HL-60/S4 treated with phorbol 12-myristate 13-acetate at 8.2 ng/mL for 4 days and 3 days (cell line): Measurements from ENCODE around the gene LASP1NB.
"Not testable (repeated sequence)": the region's sequence is repeated elsewhere in the genome, so short reads cannot be mapped to it uniquely, and the experiment has no call there.

Experiments used
- in situ Hi-C: fragments of 300-500 bp; cut with MboI; formaldehyde crosslinking; loops from 2 replicates; pipeline ENCODE4 v1.15.0; 2022; ENCODE audit warnings: low sequenced_read_pairs

LASP1NB gene

DNA sequence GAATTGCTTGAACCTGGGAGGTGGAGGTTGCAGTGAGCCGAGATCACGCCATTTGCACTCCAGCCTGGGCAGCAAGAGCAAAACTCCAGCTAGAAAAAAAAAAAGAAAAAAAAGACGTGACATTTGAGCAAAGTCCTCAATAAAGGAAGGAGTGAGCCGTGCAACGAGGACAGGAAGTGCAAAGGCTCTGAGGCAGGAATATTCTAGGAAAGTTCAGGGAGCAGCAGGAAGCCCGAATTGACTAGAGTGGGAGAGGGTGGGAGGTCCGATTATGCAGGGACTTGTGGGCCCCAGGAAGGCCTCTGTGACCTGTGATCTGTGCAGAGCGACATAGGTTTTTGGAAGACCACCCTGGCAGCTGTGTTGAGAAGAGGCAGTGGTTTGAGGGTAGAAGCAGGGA is 8.6 kb upstream of the LASP1NB start:
- in situ Hi-C loops: no loop called here

DNA sequence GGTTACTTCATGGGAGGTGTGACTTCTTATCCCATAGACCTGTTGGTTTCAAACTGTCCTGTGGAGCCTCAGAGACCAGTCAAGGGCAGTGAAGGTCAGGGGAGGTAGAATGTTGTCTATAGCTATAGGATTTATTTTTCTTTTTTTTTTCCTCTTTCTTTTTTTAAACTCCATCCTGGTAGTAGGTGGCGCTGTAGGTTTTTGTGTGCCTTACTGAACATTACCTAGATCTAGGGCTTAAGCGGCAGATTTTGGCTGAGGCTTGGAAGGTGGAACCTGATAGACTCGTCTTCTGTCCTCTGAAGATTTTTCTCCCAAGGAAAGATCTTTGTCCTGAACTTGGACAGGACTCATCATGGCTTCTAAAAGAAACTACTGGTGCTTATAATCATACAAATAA is 8.2 kb upstream of the LASP1NB start:
- in situ Hi-C loops: no loop called here

DNA sequence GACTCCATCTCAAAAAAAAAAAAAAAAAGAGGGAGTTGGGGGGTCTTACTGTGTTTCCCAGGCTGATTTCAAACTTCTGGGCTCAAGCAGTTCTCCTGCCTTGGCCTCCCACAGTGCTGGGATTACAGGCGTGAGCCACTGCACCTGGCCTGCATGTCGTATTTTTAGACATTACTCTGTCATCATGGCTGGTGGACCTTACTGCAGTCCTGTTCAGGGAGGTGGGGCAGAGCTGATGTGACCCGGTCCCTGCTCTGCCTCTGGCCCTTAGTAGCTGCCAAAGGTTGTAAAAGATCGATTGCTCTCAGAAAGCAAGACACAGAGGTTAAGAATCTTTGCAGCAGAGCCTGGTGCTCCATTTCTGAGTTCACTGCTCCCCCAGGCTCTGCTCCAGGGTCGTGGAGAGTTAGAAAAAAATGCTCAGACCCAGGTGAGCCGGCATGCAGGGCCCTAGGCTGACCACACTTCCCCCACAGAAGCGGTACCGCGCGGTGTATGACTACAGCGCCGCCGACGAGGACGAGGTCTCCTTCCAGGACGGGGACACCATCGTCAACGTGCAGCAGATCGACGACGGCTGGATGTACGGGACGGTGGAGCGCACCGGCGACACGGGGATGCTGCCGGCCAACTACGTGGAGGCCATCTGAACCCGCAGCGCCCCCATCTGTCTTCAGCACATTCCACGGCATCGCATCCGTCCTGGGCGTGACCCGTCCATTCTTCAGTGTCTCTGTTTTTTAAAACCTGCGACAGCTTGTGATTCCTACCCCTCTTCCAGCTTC is 7.1 kb upstream of the LASP1NB start:
- in situ Hi-C loops: no loop called here

DNA sequence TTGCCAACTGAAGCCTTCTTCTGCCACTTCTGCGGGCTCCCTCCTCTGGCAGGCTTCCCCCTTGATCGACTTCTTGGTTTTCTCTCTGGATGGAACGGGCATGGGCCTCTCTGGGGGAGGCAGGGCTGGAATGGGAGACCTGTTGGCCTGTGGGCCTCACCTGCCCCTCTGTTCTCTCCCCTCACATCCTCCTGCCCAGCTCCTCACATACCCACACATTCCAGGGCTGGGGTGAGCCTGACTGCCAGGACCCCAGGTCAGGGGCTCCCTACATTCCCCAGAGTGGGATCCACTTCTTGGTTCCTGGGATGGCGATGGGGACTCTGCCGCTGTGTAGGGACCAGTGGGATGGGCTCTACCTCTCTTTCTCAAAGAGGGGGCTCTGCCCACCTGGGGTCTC is 6.5 kb upstream of the LASP1NB start:
- in situ Hi-C loops: no loop called here

DNA sequence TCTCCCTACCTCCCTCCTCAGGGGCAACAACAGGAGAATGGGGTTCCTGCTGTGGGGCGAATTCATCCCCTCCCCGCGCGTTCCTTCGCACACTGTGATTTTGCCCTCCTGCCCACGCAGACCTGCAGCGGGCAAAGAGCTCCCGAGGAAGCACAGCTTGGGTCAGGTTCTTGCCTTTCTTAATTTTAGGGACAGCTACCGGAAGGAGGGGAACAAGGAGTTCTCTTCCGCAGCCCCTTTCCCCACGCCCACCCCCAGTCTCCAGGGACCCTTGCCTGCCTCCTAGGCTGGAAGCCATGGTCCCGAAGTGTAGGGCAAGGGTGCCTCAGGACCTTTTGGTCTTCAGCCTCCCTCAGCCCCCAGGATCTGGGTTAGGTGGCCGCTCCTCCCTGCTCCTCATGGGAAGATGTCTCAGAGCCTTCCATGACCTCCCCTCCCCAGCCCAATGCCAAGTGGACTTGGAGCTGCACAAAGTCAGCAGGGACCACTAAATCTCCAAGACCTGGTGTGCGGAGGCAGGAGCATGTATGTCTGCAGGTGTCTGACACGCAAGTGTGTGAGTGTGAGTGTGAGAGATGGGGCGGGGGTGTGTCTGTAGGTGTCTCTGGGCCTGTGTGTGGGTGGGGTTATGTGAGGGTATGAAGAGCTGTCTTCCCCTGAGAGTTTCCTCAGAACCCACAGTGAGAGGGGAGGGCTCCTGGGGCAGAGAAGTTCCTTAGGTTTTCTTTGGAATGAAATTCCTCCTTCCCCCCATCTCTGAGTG is 5.9 kb upstream of the LASP1NB start:
- in situ Hi-C loops: no loop called here

DNA sequence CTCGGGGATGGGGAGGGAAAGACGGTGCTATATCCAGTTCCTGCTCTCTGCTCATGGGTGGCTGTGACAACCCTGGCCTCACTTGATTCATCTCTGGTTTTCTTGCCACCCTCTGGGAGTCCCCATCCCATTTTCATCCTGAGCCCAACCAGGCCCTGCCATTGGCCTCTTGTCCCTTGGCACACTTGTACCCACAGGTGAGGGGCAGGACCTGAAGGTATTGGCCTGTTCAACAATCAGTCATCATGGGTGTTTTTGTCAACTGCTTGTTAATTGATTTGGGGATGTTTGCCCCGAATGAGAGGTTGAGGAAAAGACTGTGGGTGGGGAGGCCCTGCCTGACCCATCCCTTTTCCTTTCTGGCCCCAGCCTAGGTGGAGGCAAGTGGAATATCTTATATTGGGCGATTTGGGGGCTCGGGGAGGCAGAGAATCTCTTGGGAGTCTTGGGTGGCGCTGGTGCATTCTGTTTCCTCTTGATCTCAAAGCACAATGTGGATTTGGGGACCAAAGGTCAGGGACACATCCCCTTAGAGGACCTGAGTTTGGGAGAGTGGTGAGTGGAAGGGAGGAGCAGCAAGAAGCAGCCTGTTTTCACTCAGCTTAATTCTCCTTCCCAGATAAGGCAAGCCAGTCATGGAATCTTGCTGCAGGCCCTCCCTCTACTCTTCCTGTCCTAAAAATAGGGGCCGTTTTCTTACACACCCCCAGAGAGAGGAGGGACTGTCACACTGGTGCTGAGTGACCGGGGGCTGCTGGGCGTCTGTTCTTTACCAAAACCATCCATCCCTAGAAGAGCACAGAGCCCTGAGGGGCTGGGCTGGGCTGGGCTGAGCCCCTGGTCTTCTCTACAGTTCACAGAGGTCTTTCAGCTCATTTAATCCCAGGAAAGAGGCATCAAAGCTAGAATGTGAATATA is 4.8 kb upstream of the LASP1NB start:
- in situ Hi-C loops: no loop called here

DNA sequence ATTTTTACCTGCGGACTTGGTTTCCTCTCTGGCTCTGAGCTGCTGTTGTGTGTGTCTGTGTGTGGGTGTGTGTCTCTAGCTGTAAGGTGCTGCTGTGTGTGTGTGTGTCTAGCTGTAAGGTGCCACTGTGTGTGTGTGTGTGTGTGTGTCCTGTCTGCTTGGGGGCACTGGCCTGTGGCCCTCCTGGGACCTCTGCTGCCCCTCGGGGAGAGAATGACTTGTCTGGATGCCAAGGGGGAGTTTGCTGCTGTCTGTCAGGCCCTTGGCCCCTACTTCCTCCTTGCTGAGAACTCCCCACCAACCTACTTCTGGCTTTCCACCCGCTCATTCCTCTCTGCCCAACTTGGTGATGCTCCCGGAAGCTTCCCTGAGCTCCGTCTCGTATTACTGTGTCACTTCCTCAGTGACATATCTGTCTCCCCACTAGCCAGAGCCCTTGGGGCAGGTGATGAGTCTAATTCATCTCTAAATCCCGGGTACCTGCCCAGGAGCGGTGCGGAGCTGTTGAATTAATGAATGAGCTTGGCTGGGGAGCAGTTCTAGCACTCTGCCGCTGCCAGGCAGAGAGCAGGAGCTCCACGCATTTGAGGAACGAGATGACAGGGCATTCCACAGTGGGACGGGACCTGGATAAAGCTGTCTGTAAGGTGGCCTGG is 3.5 kb upstream of the LASP1NB start:
- in situ Hi-C loops: no loop called here

DNA sequence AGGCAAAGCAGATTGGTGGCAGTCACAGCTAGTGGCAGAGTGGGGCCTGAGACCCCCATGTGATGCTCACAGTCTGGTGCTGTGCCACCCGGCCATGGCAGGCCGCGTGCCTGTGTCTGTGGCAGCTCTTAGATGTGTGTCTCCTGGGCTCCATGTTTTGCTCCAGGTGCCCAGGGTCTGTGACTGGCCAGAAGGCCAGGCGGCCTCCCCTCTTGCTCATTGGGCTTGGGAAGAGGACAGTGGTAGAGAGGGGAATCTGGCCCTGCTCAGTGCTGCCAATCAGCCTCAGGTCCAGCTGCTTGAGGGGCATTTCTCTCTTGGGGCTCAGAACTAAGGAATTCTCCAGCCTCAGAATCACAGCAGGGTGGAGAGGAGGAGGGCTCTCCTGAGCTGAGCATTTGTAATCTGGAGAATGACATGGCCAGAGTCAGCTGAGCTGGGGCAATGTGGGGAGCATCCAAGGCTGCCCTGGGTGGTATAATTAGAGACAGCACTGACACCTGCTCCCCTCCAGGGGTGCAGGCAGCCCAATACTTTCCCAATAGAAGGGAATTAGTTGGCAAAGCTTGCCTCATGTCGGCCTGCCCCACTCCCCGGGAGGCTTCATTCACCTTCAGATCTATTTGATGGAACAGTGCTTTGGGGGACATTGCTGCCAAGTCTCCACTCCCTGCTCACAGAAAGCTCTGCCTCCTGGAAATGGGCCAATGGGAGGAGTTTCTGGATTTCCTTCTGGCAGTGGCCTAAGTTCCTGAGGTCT is 2.7 kb upstream of the LASP1NB start:
- in situ Hi-C loops: no loop called here

DNA sequence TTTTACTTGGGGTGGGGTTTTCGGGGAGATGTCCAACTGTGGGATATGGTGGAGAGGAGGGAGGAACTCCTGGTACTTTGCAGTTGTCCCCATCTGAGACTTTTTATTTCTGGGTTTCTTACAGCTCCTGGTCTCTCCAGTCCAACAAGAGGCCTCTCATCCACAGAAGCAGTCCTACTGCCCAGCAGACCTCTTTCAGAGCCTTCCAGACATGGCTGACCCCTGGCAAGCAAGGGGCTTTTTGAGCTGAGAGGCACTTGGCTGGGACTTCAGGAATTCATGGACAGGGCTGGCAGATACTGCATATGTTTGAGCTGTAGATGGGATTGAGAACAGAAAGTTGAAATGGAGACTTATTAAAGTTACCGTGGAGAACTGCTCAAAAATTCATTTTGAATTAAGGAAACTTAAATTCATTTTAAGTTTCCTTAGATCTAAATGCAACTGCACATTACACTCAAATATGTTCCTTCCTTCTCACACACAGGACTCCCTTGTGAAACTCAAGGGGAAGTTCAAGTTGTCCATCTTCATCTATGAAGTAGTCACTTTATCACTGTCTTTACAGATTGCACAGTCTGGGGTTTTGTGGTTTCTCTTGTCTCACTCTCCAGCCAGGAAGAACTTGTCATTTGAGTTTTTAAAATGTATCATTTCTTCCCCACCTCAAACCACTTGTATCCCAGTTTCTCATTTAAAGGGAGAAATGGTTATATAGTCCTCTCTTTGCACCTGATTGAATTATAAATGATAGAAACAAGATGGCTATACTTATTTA is 1.1 kb downstream of the LASP1NB start:
- in situ Hi-C loops: no loop called here

DNA sequence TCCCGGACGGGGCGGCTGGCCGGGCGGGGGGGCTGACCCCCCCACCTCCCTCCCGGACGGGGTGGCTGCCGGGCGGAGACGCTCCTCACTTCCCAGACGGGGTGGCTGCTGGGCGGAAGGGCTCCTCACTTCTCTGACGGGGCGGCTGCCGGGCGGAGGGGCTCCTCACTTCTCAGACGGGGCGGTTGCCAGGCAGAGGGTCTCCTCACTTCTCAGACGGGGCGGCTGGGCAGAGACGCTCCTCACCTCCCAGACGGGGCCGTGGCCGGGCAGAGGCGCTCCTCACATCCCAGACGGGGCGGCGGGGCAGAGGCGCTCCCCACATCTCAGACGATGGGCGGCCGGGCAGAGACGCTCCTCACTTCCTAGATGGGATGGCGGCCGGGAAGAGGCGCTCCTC is 5.4 kb downstream of the LASP1NB start:
- in situ Hi-C loops: not testable (repeated sequence)

DNA sequence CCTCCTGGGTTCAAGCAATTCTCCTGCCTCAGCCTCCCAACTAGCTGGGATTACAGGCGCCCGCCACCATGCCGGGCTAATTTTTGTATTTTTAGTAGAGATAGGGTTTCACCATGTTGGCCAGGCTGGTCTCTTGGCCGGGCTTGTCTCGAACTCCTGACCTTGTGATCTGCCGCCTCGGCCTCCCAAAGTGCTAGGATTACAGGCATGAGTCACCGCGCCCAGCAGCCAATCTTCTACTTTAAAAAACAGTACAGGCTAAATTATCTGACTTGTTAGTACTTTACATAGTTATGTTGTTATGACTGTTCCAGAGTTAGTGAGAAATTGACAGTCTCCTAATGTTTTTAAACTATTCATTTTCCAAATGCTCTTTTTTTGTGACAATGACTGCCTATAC is 8.5 kb downstream of the LASP1NB start:
- in situ Hi-C loops: not testable (repeated sequence)

DNA sequence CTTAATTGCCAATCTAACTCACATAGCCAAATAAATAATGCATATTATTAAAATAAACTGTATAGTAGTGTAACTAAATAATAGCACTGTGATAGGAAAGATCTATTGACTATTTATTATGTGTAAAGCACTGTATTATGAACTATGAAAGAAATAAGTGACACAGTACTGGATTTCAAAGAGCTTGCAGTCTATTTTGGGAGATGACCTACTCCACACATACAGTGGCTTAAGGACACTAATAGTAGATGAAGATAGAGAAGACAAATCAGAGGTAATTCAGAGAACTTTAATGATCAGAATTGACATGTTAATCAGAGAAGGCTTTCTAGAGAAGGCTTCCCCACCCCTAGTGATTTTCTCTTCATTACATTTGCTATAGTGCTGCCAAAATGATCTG is 14.6 kb downstream of the LASP1NB start:
- in situ Hi-C loops: no loop called here

DNA sequence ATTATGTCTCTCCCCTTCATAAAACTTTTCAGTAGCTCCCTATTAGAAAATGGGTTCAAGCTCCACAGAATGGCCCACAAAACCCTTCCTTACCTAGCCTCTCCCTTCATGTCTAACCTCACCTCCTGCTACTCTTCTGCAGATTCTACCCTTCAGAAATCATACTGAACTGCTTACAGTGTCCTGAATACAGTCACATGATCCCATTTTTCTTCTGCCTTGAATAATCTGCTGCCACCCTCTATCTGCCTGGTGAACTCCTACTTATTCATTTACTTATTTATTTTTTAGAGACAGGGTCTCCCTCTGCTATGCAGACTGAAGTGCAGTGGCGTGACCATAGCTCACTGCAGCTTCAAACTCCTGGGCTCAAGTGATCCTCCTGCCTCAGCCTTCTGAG is 15.0 kb downstream of the LASP1NB start:
- in situ Hi-C loops: no loop called here

DNA sequence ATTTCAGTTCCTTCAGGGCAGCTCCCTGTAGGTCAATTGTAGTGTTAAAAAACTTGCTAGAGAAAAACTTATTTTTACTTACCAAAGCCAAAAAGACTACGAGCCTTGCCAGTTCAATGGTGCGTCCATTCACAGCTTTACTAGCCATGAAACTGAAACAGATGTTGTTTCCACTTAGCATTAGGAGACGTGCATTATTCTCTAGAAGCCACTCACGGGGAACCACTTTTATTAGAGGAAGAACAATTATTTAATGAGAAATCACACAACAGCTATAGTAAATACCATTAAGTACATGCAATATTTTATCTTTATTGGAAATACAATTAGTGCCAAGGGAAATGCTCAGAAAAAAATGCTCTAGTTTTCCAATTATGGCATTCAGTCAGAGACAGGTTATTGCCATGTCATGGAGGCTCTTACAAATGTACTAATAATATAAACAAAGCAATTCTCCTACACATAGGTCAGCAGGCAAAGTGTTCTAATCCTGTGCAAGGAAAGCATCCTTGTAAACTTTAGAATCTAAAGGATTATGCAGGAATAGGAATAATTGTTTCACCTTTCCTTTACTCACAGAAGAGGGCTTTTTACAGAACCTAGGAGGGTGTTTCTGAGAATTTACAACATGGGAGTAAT is 17.4 kb downstream of the LASP1NB start:
- in situ Hi-C loops: no loop called here

DNA sequence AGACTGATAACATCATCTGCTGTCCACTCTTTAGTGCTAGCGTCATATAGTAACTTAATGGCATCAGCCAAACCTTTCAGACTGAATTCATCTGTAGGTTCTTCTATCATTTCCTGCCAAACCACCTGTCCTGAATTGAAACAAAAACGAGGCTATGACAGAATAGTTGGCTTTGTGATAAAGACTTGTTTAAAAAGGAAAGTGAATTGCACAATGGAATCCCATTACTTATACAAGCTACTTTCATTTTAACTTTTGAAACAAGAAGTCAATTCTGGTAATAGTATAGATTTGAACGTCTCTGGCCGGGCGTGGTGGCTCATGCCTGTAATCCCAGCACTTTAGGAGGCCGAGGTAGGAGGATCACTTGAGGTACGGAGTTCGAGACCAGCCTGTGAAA is 18.2 kb downstream of the LASP1NB start:
- in situ Hi-C loops: no loop called here

DNA sequence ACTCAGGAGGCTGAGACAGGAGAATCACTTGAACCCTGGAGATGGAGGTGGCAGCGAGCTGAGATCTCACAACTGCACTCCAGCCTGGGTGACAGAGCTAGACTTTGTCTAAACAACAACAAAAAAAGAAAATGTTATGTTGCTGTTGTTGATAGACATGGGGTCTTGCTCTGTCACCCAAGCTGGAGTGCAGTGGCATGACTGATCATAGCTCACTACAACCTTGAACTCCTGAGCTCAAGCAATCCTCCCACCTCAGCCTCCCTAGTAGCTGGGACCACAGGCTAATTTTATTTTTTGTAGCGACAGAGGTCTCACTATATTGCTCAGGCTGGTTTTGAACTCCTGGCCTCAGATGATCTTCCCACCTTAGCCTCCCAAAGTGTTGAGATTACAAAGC is 21.8 kb downstream of the LASP1NB start:
- in situ Hi-C loops: no loop called here

DNA sequence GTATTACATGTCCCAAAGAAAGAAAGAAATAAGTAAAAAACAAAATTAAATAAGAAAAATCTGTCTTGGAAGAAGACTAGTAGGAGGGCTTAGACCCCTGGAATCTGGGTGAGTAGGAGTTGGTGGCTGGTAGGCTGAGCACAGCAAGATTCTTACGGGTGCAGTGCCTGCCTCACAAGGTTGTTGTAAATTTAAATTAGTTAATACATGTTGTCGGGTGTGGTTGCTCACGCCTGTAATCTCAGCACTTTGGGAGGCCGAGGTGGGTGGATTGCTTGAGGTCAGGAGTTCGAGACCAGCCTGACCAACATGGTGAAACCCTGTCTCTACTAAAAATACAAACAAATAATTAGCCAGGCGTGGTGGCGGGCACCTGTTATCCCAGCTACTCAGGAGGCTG is 28.4 kb downstream of the LASP1NB start:
- in situ Hi-C loops: not testable (repeated sequence)

DNA sequence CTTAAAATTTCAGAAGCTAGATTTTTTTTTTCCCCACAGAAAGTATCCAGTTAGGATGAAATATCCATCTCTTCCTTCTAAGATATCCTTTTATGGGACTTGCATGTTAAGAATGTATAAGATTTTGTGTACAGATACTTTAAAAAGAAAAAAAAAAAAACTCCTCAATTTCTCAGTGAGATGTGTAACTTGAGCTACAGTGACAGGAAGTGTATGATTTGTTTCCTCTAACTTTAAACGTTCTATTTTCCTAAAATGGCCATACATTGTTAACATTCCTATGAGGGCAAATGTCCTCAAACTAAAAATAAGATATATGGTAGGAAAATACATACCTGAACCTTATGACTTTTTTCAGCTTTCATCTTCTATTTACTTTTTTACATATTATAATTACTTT is 32.9 kb downstream of the LASP1NB start:
- in situ Hi-C loops: no loop called here

DNA sequence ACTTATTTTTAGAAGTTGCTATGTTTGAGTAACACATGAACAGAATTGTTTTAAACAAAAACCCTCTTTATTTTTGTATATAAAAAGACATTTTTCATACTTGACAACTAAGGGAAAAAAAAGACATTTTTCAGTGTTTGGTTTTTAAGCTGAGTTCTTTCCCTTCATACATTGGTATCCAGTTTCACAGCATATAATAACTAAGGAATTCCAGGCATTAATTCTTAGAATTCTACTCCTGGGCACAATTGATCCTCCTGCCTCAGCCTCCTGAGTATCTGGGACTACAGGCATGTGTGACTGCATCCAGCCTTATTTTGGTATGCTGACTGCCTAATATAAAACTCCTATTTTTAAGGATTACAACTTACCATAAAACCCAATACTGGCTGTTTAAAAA is 33.3 kb downstream of the LASP1NB start:
- in situ Hi-C loops: no loop called here
